Measurements from ENCODE around the gene TAMM41.
"Not testable (repeated sequence)": the region's sequence is repeated elsewhere in the genome, so short reads cannot be mapped to it uniquely, and the experiment has no call there.

Gene TAMM41

DNA sequence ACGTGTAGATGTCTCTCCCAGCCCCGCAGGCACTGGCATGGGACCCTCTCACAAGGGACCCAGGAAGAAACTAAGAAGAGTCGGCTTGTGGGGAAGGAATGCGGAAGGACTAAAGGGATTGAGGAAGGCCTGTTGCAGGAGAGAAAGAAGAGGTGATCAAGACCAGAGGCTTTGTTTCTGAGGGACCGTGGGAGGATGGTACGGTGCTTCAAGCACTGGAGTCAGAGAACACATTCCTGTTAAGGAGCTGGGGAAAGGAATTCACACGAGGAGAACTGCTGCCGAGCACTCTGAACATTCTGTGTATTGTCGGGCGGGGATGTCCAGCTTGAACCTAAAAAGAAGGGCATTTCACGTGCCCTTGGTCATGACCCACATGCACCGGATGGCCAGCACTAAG lies 91.4 kb downstream of the TAMM41 start:
- H3K27me3 ChIP-seq (ENCODE audit: insufficient read depth, low read length), result peaks cover 3% of the 10 kb centered on the region; the same call in 1 of the 2 replicates
- TF ChIP-seq EZH2 (IDR thresholded peaks at IDR 0.05; ENCODE audit: borderline replicate concordance, low read length) (no peak), CTCF (IDR thresholded peaks at IDR 0.05; ENCODE audit: low read length) (no peak)
- H3K36me3 ChIP-seq (ENCODE audit: insufficient read depth, low read length), result no peaks in the 10 kb centered on the region
- no peak overlapping the region for H3K4me3 ChIP-seq (ENCODE audit: low read depth, low read length, poor library complexity, severe bottlenecking)
- H3K9ac ChIP-seq (ENCODE audit: low read length), result no peak overlapping the region
- H3K79me2 ChIP-seq (ENCODE audit: insufficient read depth, low read length), result no peaks in the 10 kb centered on the region
- H3K27ac ChIP-seq (ENCODE audit: low read depth, low read length, poor library complexity, severe bottlenecking), result no peak overlapping the region
- H4K20me1 ChIP-seq (ENCODE audit: insufficient read depth, low read length), result no peaks in the 10 kb centered on the region
- no peaks in the 10 kb centered on the region for H3K9me3 ChIP-seq (ENCODE audit: low read length)
- no peaks in the 10 kb centered on the region for H3K4me1 ChIP-seq (ENCODE audit: insufficient read depth, low read length, severe bottlenecking)
- no peak overlapping the region for H3K4me2 ChIP-seq (ENCODE audit: low read length)
- H3F3A ChIP-seq (ENCODE audit: insufficient read depth, low read length), result no peaks in the 10 kb centered on the region
- H2AFZ ChIP-seq (ENCODE audit: low read length), result no peak overlapping the region
- H3K9me2 ChIP-seq (ENCODE audit: low read depth, low read length), result no peaks in the 10 kb centered on the region

- H3K36me3 ChIP-seq (ENCODE audit: insufficient read depth, low read length); H4K20me1 ChIP-seq (ENCODE audit: insufficient read depth, low read length); H3K4me3 ChIP-seq (ENCODE audit: low read depth, low read length, poor library complexity, severe bottlenecking); H3K27me3 ChIP-seq (ENCODE audit: insufficient read depth, low read length); H3K4me1 ChIP-seq (ENCODE audit: insufficient read depth, low read length, severe bottlenecking); H3F3A ChIP-seq (ENCODE audit: insufficient read depth, low read length); H3K79me2 ChIP-seq (ENCODE audit: insufficient read depth, low read length); H3K4me2 ChIP-seq (ENCODE audit: low read length); H3K9ac ChIP-seq (ENCODE audit: low read length); H3K27ac ChIP-seq (ENCODE audit: low read depth, low read length, poor library complexity, severe bottlenecking); H3K9me2 ChIP-seq (ENCODE audit: low read depth, low read length); H2AFZ ChIP-seq (ENCODE audit: low read length); H3K9me3 ChIP-seq (ENCODE audit: low read length): not testable (repeated sequence)
Measured at GRCh38 chr3:11752254-11752653, 94.4 kb downstream of the TAMM41 start.

DNA sequence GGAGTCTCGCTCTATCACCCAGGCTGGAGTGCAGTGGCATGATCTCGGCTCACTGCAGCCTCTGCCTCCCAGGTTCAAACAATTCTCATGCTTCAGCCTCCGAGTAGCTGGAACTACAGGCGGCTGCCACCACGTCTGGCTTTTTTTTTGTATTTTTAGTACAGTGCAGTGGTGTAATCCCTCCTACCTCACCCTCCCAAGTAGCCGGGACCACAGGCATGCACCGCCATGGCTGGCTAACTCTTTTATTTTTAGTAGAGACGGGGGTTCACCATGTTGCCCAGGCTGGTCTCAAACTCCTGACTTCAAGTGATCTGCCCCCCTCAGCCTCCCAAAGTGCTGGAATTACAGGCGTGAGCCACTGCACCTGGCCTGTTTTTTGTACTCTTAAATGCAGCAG lies 98.4 kb downstream of the TAMM41 start:
- H4K20me1 ChIP-seq (ENCODE audit: insufficient read depth, low read length); H3K79me2 ChIP-seq (ENCODE audit: insufficient read depth, low read length); H3K4me1 ChIP-seq (ENCODE audit: insufficient read depth, low read length, severe bottlenecking); H3K9ac ChIP-seq (ENCODE audit: low read length); H3K36me3 ChIP-seq (ENCODE audit: insufficient read depth, low read length); H3F3A ChIP-seq (ENCODE audit: insufficient read depth, low read length); H3K4me3 ChIP-seq (ENCODE audit: low read depth, low read length, poor library complexity, severe bottlenecking); H3K27ac ChIP-seq (ENCODE audit: low read depth, low read length, poor library complexity, severe bottlenecking); H3K4me2 ChIP-seq (ENCODE audit: low read length); H3K9me2 ChIP-seq (ENCODE audit: low read depth, low read length); H3K27me3 ChIP-seq (ENCODE audit: insufficient read depth, low read length); H3K9me3 ChIP-seq (ENCODE audit: low read length); H2AFZ ChIP-seq (ENCODE audit: low read length): not testable (repeated sequence)

Measured in OCI-LY1 (cell line).